ENCODE measurements around the gene POLL.
"Not testable (repeated sequence)": the region's sequence is repeated elsewhere in the genome, so short reads cannot be mapped to it uniquely, and the experiment has no call there.

Gene POLL

GRCh38 chr10:101611096-101611905 is 23.2 kb upstream of the POLL start:
- DNase-seq (ENCODE audit: low spot score): no peak

GRCh38 chr10:101609481-101609880 is 21.4 kb upstream of the POLL start:
- DNase-seq (ENCODE audit: low spot score): no peak

- DNase-seq (ENCODE audit: low spot score): no peak
These were observed 19.1 kb upstream of the POLL start for GRCh38 chr10:101607124-101607523.

- DNase-seq (ENCODE audit: low spot score): peak; percentile 93
These were observed 14.8 kb upstream of the POLL start for GRCh38 chr10:101602761-101603398.

GRCh38 chr10:101601541-101601940 is 13.5 kb upstream of the POLL start:
- DNase-seq (ENCODE audit: low spot score): no peak

- DNase-seq (ENCODE audit: low spot score): no peak
These were observed 9.2 kb upstream of the POLL start for GRCh38 chr10:101597091-101597900.

- DNase-seq (ENCODE audit: low spot score): no peak
These were observed 7.8 kb upstream of the POLL start for GRCh38 chr10:101595591-101596433.

GRCh38 chr10:101593331-101593730 is 5.3 kb upstream of the POLL start:
- not testable (repeated sequence) for DNase-seq (ENCODE audit: low spot score)

- no peak for DNase-seq (ENCODE audit: low spot score)
These were observed 822 bp upstream of the POLL start for GRCh38 chr10:101588879-101589278.

GRCh38 chr10:101585841-101586240 is 2.2 kb downstream of the POLL start:
- no peak for DNase-seq (ENCODE audit: low spot score)

- DNase-seq (ENCODE audit: low spot score): no peak
These were observed 7.3 kb downstream of the POLL start for GRCh38 chr10:101580486-101581399.

- no peak for DNase-seq (ENCODE audit: low spot score)
These were observed 8.6 kb downstream of the POLL start for GRCh38 chr10:101579516-101579870.

GRCh38 chr10:101578803-101579515 is 9.1 kb downstream of the POLL start:
- no peak for DNase-seq (ENCODE audit: low spot score)

GRCh38 chr10:101578192-101578591 is 9.9 kb downstream of the POLL start:
- DNase-seq (ENCODE audit: low spot score): no peak

- DNase-seq (ENCODE audit: low spot score): no peak
These were observed 10.8 kb downstream of the POLL start for GRCh38 chr10:101577121-101577871.

- no peak for DNase-seq (ENCODE audit: low spot score)
These were observed 11.7 kb downstream of the POLL start for GRCh38 chr10:101576211-101576863.

GRCh38 chr10:101575580-101576210 is 12.4 kb downstream of the POLL start:
- no peak for DNase-seq (ENCODE audit: low spot score)

GRCh38 chr10:101575091-101575490 is 13.0 kb downstream of the POLL start:
- no peak for DNase-seq (ENCODE audit: low spot score)

Data from iPS-NIHi11 (cell line).